ENCODE measurements around the gene TTC8.

Gene TTC8

DNA sequence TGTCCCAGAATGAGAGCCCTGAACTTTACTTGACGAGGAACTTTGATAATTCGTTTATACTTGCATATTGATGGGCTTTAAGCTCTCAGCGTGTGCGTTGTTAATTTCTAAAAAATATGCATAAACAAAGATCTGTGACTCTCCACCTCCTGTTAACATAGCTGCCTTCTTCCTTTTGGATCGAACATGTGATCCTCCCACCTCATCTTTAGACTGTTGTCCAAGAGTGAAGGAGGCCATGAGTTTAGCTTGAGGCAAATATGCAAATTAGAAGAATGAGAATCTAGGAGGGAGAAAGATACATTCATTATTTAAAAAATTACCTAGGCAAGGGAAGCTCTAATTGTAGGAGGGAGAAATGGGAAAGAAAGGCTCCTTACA is 617 bp downstream of the TTC8 start:
- no peak for DNase-seq (ENCODE audit: low read depth, low spot score)
- no peaks in the 10 kb centered on the region for H3K9me3 ChIP-seq (ENCODE audit: insufficient read depth, low read length)
- H3K4me3 ChIP-seq (ENCODE audit: insufficient read length, low read depth) = peak overlapping the region; percentile 84
- no peaks in the 10 kb centered on the region for H3K27me3 ChIP-seq (ENCODE audit: insufficient read depth, insufficient read length)
- no peaks in the 10 kb centered on the region for H3K36me3 ChIP-seq (ENCODE audit: insufficient read depth, insufficient read length, low read length)
- no peaks in the 10 kb centered on the region for H3K4me1 ChIP-seq (ENCODE audit: insufficient read depth, insufficient read length)
- TF ChIP-seq ZNF274 (IDR thresholded peaks at IDR 0.05; ENCODE audit: low read depth, low read length) (no peak), SUZ12 (IDR thresholded peaks at IDR 0.05; ENCODE audit: extremely low read depth, insufficient read depth, insufficient read length) (no peak), YY1 (IDR thresholded peaks at IDR 0.05; ENCODE audit: insufficient read depth, insufficient read length) (no peak)
- peak overlapping the region; percentile 95 for H3K9ac ChIP-seq (ENCODE audit: insufficient read length, low read depth)

DNA sequence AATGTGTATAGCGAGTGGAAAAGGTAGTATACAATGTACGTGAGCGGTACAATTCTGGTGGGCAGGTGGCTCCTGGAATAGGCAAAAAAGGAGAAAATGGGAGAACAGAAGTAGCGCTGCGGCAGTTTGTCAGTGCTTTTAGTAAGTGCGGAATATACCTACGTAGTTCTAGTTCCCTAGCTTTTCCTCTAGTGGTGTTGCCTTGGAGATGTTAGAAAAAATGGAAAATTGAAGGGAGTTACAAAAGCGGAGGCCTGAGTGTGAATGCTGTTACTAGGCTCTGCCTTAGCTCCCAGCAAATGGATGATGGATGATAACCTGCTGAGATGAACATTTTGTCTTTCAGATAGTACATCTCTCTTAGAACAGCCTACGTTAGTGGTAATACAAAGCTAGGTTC is 1.1 kb downstream of the TTC8 start:
- no peak for DNase-seq (ENCODE audit: low read depth, low spot score)
- Histone ChIP-seq H3K4me1 (ENCODE audit: insufficient read depth, insufficient read length) (no peaks in the 10 kb centered on the region), H3K9me3 (ENCODE audit: insufficient read depth, low read length) (no peaks in the 10 kb centered on the region), H3K4me3 (ENCODE audit: insufficient read length, low read depth) (peak overlapping the region; percentile 84), H3K9ac (ENCODE audit: insufficient read length, low read depth) (no peak overlapping the region), H3K36me3 (ENCODE audit: insufficient read depth, insufficient read length, low read length) (no peaks in the 10 kb centered on the region), H3K27me3 (ENCODE audit: insufficient read depth, insufficient read length) (no peaks in the 10 kb centered on the region)
- TF ChIP-seq YY1 (IDR thresholded peaks at IDR 0.05; ENCODE audit: insufficient read depth, insufficient read length) (no peak), ZNF274 (IDR thresholded peaks at IDR 0.05; ENCODE audit: low read depth, low read length) (no peak), SUZ12 (IDR thresholded peaks at IDR 0.05; ENCODE audit: extremely low read depth, insufficient read depth, insufficient read length) (no peak)

DNA sequence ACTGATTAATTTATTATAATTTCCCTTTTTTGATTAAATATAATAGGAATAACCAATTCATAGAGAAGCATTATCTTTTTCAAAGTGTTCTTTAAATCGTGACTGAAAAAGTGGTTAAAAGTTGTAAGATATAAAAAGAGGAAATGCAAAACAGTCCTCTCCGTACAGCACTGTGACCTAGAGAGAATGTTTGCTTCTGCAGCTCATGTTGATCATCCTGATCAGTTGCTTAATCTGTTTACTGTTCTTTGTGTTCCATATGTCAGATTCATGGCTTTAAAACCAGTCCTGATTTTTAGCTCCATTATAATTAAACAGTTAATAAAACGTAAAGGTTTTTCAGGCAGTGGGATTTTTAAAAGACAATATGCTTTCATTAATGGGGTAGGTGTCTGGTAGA is 4.7 kb downstream of the TTC8 start:
- Histone ChIP-seq H3K4me3 (ENCODE audit: insufficient read length, low read depth) (no peak overlapping the region), H3K36me3 (ENCODE audit: insufficient read depth, insufficient read length, low read length) (no peaks in the 10 kb centered on the region), H3K4me1 (ENCODE audit: insufficient read depth, insufficient read length) (no peaks in the 10 kb centered on the region), H3K9me3 (ENCODE audit: insufficient read depth, low read length) (0 out of 2 replicates have a peak, but pooled peaks cover 5% of the 10 kb centered on the region), H3K9ac (ENCODE audit: insufficient read length, low read depth) (no peak overlapping the region), H3K27me3 (ENCODE audit: insufficient read depth, insufficient read length) (no peaks in the 10 kb centered on the region)
- DNase-seq (ENCODE audit: low read depth, low spot score) = no peak
- TF ChIP-seq SUZ12 (IDR thresholded peaks at IDR 0.05; ENCODE audit: extremely low read depth, insufficient read depth, insufficient read length) (no peak), YY1 (IDR thresholded peaks at IDR 0.05; ENCODE audit: insufficient read depth, insufficient read length) (no peak), ZNF274 (IDR thresholded peaks at IDR 0.05; ENCODE audit: low read depth, low read length) (no peak)

DNA sequence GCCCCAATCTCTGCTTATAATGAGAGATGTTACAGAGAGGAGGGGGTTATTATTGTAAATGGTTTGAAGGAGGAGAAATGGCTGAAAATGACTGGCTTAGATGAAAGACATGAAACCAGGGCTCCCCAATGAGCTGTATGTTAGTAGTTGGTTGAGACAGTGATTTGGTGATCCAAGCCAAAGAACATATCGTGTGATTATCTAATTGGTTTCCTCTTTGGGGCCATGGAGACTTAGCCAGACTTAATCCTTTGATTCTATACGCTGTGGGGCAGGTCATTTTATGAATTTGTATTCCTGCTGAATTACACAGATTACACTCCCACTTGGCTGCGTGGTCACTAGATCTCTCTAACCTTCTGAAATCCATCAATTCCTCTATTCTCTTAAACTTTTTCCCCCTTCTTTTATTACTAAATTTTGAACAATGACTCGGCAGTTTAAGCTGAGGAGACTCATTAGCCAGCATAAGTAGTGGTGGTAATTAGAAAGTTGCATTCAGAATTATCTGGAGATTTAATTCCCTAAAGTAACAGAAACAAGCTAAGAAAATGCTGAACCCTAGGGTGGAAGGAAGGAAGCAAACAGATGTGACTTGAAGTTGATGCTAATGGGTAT is 5.3 kb downstream of the TTC8 start:
- Histone ChIP-seq H3K36me3 (ENCODE audit: insufficient read depth, insufficient read length, low read length) (no peaks in the 10 kb centered on the region), H3K9me3 (ENCODE audit: insufficient read depth, low read length) (0 out of 2 replicates have a peak, but pooled peaks cover 5% of the 10 kb centered on the region), H3K9ac (ENCODE audit: insufficient read length, low read depth) (no peak overlapping the region), H3K4me3 (ENCODE audit: insufficient read length, low read depth) (no peak overlapping the region), H3K4me1 (ENCODE audit: insufficient read depth, insufficient read length) (no peaks in the 10 kb centered on the region), H3K27me3 (ENCODE audit: insufficient read depth, insufficient read length) (no peaks in the 10 kb centered on the region)
- DNase-seq (ENCODE audit: low read depth, low spot score) = no peak
- TF ChIP-seq YY1 (IDR thresholded peaks at IDR 0.05; ENCODE audit: insufficient read depth, insufficient read length) (no peak), ZNF274 (IDR thresholded peaks at IDR 0.05; ENCODE audit: low read depth, low read length) (no peak), SUZ12 (IDR thresholded peaks at IDR 0.05; ENCODE audit: extremely low read depth, insufficient read depth, insufficient read length) (no peak)

DNA sequence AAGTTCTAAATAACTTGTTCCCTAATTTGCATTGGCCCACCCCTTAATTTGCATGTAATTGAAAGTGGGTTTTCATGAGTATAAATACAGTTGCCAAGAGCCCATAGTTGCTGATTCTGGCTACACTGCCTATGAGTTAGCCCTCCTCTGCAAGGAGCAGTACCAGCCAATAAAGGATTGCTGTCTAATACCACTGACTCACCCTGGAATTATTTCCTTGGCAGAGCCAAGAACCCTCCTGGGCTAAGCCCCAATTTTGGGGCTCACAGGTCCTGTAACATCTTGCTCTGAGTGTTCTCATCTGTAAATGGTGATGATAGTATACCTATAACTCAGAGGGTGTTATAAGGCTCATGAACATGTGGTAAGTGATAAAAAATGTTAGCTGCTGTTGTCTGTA is 6.8 kb downstream of the TTC8 start:
- 0 out of 2 replicates have a peak, but pooled peaks cover 5% of the 10 kb centered on the region for H3K9me3 ChIP-seq (ENCODE audit: insufficient read depth, low read length)
- TF ChIP-seq YY1 (IDR thresholded peaks at IDR 0.05; ENCODE audit: insufficient read depth, insufficient read length) (no peak), SUZ12 (IDR thresholded peaks at IDR 0.05; ENCODE audit: extremely low read depth, insufficient read depth, insufficient read length) (no peak), ZNF274 (IDR thresholded peaks at IDR 0.05; ENCODE audit: low read depth, low read length) (no peak)
- H3K4me1 ChIP-seq (ENCODE audit: insufficient read depth, insufficient read length) = no peaks in the 10 kb centered on the region
- H3K36me3 ChIP-seq (ENCODE audit: insufficient read depth, insufficient read length, low read length) = no peaks in the 10 kb centered on the region
- H3K9ac ChIP-seq (ENCODE audit: insufficient read length, low read depth) = no peak overlapping the region
- no peak overlapping the region for H3K4me3 ChIP-seq (ENCODE audit: insufficient read length, low read depth)
- DNase-seq (ENCODE audit: low read depth, low spot score) = no peak
- H3K27me3 ChIP-seq (ENCODE audit: insufficient read depth, insufficient read length) = no peaks in the 10 kb centered on the region

DNA sequence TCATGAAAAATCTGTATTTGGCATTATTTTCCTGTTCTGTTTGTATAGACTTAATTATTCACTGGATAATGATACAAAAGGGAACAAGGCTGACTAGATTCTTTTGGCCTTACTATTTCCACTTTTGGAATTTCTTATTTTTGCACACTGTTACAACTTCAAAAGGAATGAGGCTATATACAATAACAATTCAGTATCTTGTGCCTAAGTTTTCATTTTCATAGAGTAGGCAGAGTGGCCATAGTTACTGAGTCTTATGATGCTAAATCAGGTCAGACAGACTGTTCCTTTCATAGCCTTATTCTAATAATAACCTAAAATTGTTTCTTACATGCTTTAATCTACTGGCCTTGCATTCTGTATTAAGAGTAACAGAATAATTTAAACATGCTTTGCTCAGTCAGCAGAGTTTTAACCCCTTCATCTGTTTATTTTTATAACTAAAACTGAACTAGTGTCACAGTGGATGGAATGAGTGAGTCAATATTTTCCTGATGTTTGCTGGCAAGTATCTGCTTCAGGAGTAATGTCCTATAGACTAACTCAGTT is 10.5 kb downstream of the TTC8 start:
- DNase-seq (ENCODE audit: low read depth, low spot score) = no peak
- TF ChIP-seq ZNF274 (IDR thresholded peaks at IDR 0.05; ENCODE audit: low read depth, low read length) = no peak
- no peak for TF ChIP-seq SUZ12 (IDR thresholded peaks at IDR 0.05; ENCODE audit: extremely low read depth, insufficient read depth, insufficient read length)
- no peak for TF ChIP-seq YY1 (IDR thresholded peaks at IDR 0.05; ENCODE audit: insufficient read depth, insufficient read length)
- H3K27me3 ChIP-seq (ENCODE audit: insufficient read depth, insufficient read length) = no peaks in the 10 kb centered on the region
- no peak overlapping the region for H3K4me3 ChIP-seq (ENCODE audit: insufficient read length, low read depth)
- no peak overlapping the region for H3K9ac ChIP-seq (ENCODE audit: insufficient read length, low read depth)
- no peaks in the 10 kb centered on the region for H3K36me3 ChIP-seq (ENCODE audit: insufficient read depth, insufficient read length, low read length)
- H3K4me1 ChIP-seq (ENCODE audit: insufficient read depth, insufficient read length) = no peaks in the 10 kb centered on the region
- H3K9me3 ChIP-seq (ENCODE audit: insufficient read depth, low read length) = 0 out of 2 replicates have a peak, but pooled peaks cover 5% of the 10 kb centered on the region

DNA sequence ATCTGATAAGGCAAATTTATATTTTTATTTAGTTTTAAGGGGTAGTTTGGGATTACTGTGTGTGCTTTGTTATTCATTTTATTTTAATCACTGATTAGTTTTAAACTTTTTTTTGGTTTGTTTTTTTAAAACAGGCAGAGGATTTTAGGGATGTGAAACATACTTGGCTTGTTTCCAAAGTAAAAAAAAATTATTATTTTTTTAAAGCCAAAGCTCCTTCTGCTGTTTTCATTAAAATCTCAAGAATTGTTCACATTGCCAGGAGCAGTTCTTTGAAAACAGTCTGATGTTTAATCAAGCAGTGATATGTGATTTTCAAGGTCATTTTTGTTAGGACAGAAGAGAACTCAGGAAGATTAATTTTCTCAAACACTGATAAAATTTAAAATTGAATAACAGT is 11.2 kb downstream of the TTC8 start:
- H3K9ac ChIP-seq (ENCODE audit: insufficient read length, low read depth) = no peak overlapping the region
- H3K4me3 ChIP-seq (ENCODE audit: insufficient read length, low read depth) = no peak overlapping the region
- 0 out of 2 replicates have a peak, but pooled peaks cover 5% of the 10 kb centered on the region for H3K9me3 ChIP-seq (ENCODE audit: insufficient read depth, low read length)
- H3K4me1 ChIP-seq (ENCODE audit: insufficient read depth, insufficient read length) = no peaks in the 10 kb centered on the region
- no peak for DNase-seq (ENCODE audit: low read depth, low spot score)
- H3K36me3 ChIP-seq (ENCODE audit: insufficient read depth, insufficient read length, low read length) = no peaks in the 10 kb centered on the region
- no peak for TF ChIP-seq SUZ12 (IDR thresholded peaks at IDR 0.05; ENCODE audit: extremely low read depth, insufficient read depth, insufficient read length)
- TF ChIP-seq YY1 (IDR thresholded peaks at IDR 0.05; ENCODE audit: insufficient read depth, insufficient read length) = no peak
- no peak for TF ChIP-seq ZNF274 (IDR thresholded peaks at IDR 0.05; ENCODE audit: low read depth, low read length)
- no peaks in the 10 kb centered on the region for H3K27me3 ChIP-seq (ENCODE audit: insufficient read depth, insufficient read length)
